ENCODE results near the gene FBXO27. TPM values are rescaled to one million over a fixed set of nuclear protein-coding genes. Genes with fewer than 3 reads are reported as not detected.

The FBXO27 gene
- total RNA-seq, 1 experiment from 2014 or later: 16.4 TPM

- DNase-seq (ENCODE audit: low read depth, low spot score) (no peak), ATAC-seq (no peak)
- no peaks in the 10 kb centered on the region for H3K36me3 ChIP-seq (ENCODE audit: control insufficient read depth in 1 of 2, insufficient read depth in 2 of 2, low read length in 2 of 2)
- H3K9me3 ChIP-seq (ENCODE audit: control insufficient read depth in 1 of 2, insufficient read depth in 1 of 2, low read depth in 1 of 2, low read length in 2 of 2): no peaks in the 10 kb centered on the region
- BruUV-seq (replicated peaks): no TSS peak
- H3K27me3 ChIP-seq (ENCODE audit: insufficient read depth, low read length): no peaks in the 10 kb centered on the region
- no peak overlapping the region for H3K27ac ChIP-seq (ENCODE audit: low read depth, low read length)
- H3K9ac ChIP-seq (ENCODE audit: low read length): no peak overlapping the region
- TF ChIP-seq CBX3 (IDR thresholded peaks at IDR 0.05; ENCODE audit: low read depth) (no peak), ZFX (IDR thresholded peaks at IDR 0.05) (no peak), CTCF (IDR thresholded peaks at IDR 0.05 in 2 of 3, conservative IDR thresholded peaks at IDR 0.05 in 1 of 3; ENCODE audit: borderline replicate concordance in 1 of 3, insufficient read depth in 1 of 3, low read depth in 2 of 3, low read length in 2 of 3) (no peak), CEBPB (IDR thresholded peaks at IDR 0.05; ENCODE audit: low read depth) (no peak), POLR2A (IDR thresholded peaks at IDR 0.05; ENCODE audit: borderline replicate concordance, extremely low read depth, insufficient read depth, insufficient read length) (no peak), MAX (IDR thresholded peaks at IDR 0.05) (no peak), SP1 (IDR thresholded peaks at IDR 0.05; ENCODE audit: low read depth) (no peak), TCF7L2 (IDR thresholded peaks at IDR 0.05; ENCODE audit: borderline replicate concordance, extremely low read depth, insufficient read depth, insufficient read length) (no peak), POLR2AphosphoS5 (IDR thresholded peaks at IDR 0.05; ENCODE audit: low read depth, low read length) (no peak), JUND (IDR thresholded peaks at IDR 0.05) (no peak), EGR1 (IDR thresholded peaks at IDR 0.05; ENCODE audit: low read depth) (no peak), RAD21 (IDR thresholded peaks at IDR 0.05; ENCODE audit: low read depth) (no peak), ATF3 (IDR thresholded peaks at IDR 0.05) (no peak), ZNF274 (IDR thresholded peaks at IDR 0.05; ENCODE audit: low read depth, low read length) (no peak), YY1 (IDR thresholded peaks at IDR 0.05; ENCODE audit: extremely low read depth, insufficient replicate concordance, low read depth, low read length) (no peak), EZH2 (IDR thresholded peaks at IDR 0.05) (no peak)
- peaks cover 16 to 27% of the 10 kb centered on the region in 2 experiments for H3K4me1 ChIP-seq (ENCODE audit: control insufficient read depth in 1 of 2, insufficient read depth in 2 of 2, low read length in 2 of 2)
- H3K4me2 ChIP-seq (ENCODE audit: low read length): no peak overlapping the region
- H3K4me3 ChIP-seq (replicated peaks in 1 of 2; ENCODE audit: low read depth in 1 of 2, low read length in 2 of 2): no peak overlapping the region
- ChIA-PET CTCF (no interaction called here), POLR2A (no interaction called here), RAD21 (ENCODE audit: low non-redundant PET in 1 of 2, low total read pairs in 2 of 2, uncharacterized antibody in 2 of 2, unreplicated experiment in 2 of 2) (interaction anchor here in 1 of 2 experiments (0.6 kb wide), 1 partner anchor 106 kb away, joined by 5 read pairs; the partner anchor contains the start of gene MRPS12)
- H4K20me1 ChIP-seq (ENCODE audit: insufficient read depth): no peaks in the 10 kb centered on the region
- no peak overlapping the region for H2AFZ ChIP-seq (ENCODE audit: low read depth, low read length, poor library complexity, severe bottlenecking)
- H3K9me2 ChIP-seq (ENCODE audit: insufficient read depth): no peaks in the 10 kb centered on the region
- intact Hi-C loops (cut with micrococcal nuclease): no loop called here
- H3K79me2 ChIP-seq (ENCODE audit: insufficient read depth, low read length): no peaks in the 10 kb centered on the region
These were observed 4.2 kb upstream of the FBXO27 start for GRCh38 chr19:39036581-39036980.
